ENCODE measurements around the gene ENTPD1.
"Not testable (repeated sequence)": the region's sequence is repeated elsewhere in the genome, so short reads cannot be mapped to it uniquely, and the experiment has no call there.

ENTPD1 gene

GRCh38 chr10:95791425-95791979, 35.5 kb downstream of the ENTPD1 start:
- DNase-seq: no peak
- in situ Hi-C loops (cut with MboI; ENCODE audit: low pct_unique_long_range_greater_than_20kb, low sequenced_read_pairs): no loop called here

GRCh38 chr10:95792211-95792780, 36.3 kb downstream of the ENTPD1 start:
- DNase-seq: no peak
- in situ Hi-C loops (cut with MboI; ENCODE audit: low pct_unique_long_range_greater_than_20kb, low sequenced_read_pairs): no loop called here

- DNase-seq: no peak
- in situ Hi-C loops (cut with MboI; ENCODE audit: low pct_unique_long_range_greater_than_20kb, low sequenced_read_pairs): no loop called here
Measured at GRCh38 chr10:95792874-95793285, 36.9 kb downstream of the ENTPD1 start.

- in situ Hi-C loops (cut with MboI; ENCODE audit: low pct_unique_long_range_greater_than_20kb, low sequenced_read_pairs): no loop called here
- peak; percentile 68 for DNase-seq
Measured at GRCh38 chr10:95793401-95794045, 37.6 kb downstream of the ENTPD1 start.

GRCh38 chr10:95794195-95794594, 38.2 kb downstream of the ENTPD1 start:
- in situ Hi-C loops (cut with MboI; ENCODE audit: low pct_unique_long_range_greater_than_20kb, low sequenced_read_pairs): no loop called here

GRCh38 chr10:95795602-95796001, 39.6 kb downstream of the ENTPD1 start:
- in situ Hi-C loops (cut with MboI; ENCODE audit: low pct_unique_long_range_greater_than_20kb, low sequenced_read_pairs): no loop called here
- no peak for DNase-seq

More at GRCh38 chr10:95794195-95794594, 38.2 kb downstream of the ENTPD1 start:
- no peak for DNase-seq

GRCh38 chr10:95796504-95796903, 40.5 kb downstream of the ENTPD1 start:
- DNase-seq: no peak
- in situ Hi-C loops (cut with MboI; ENCODE audit: low pct_unique_long_range_greater_than_20kb, low sequenced_read_pairs): no loop called here

GRCh38 chr10:95798096-95798855, 42.3 kb downstream of the ENTPD1 start:
- DNase-seq: no peak
- in situ Hi-C loops (cut with MboI; ENCODE audit: low pct_unique_long_range_greater_than_20kb, low sequenced_read_pairs): no loop called here

- in situ Hi-C loops (cut with MboI; ENCODE audit: low pct_unique_long_range_greater_than_20kb, low sequenced_read_pairs); DNase-seq: not testable (repeated sequence)
Measured at GRCh38 chr10:95800286-95800685, 44.3 kb downstream of the ENTPD1 start.

GRCh38 chr10:95806687-95807380, 50.9 kb downstream of the ENTPD1 start:
- in situ Hi-C loops (cut with MboI; ENCODE audit: low pct_unique_long_range_greater_than_20kb, low sequenced_read_pairs); DNase-seq: not testable (repeated sequence)

- in situ Hi-C loops (cut with MboI; ENCODE audit: low pct_unique_long_range_greater_than_20kb, low sequenced_read_pairs): not testable (repeated sequence)
Measured at GRCh38 chr10:95808705-95809308, 52.8 kb downstream of the ENTPD1 start.

GRCh38 chr10:95809370-95810197, 53.6 kb downstream of the ENTPD1 start:
- in situ Hi-C loops (cut with MboI; ENCODE audit: low pct_unique_long_range_greater_than_20kb, low sequenced_read_pairs): no loop called here
- DNase-seq: no peak

More at GRCh38 chr10:95808705-95809308, 52.8 kb downstream of the ENTPD1 start:
- DNase-seq: not testable (repeated sequence)

- in situ Hi-C loops (cut with MboI; ENCODE audit: low pct_unique_long_range_greater_than_20kb, low sequenced_read_pairs): no loop called here
- no peak for DNase-seq
Measured at GRCh38 chr10:95810198-95810976, 54.4 kb downstream of the ENTPD1 start.

GRCh38 chr10:95813054-95813685, 57.2 kb downstream of the ENTPD1 start:
- in situ Hi-C loops (cut with MboI; ENCODE audit: low pct_unique_long_range_greater_than_20kb, low sequenced_read_pairs): no loop called here
- DNase-seq: no peak

- no peak for DNase-seq
- in situ Hi-C loops (cut with MboI; ENCODE audit: low pct_unique_long_range_greater_than_20kb, low sequenced_read_pairs): no loop called here
Measured at GRCh38 chr10:95814011-95814727, 58.2 kb downstream of the ENTPD1 start.

GRCh38 chr10:95815133-95815532, 59.2 kb downstream of the ENTPD1 start:
- in situ Hi-C loops (cut with MboI; ENCODE audit: low pct_unique_long_range_greater_than_20kb, low sequenced_read_pairs): no loop called here
- no peak for DNase-seq
